ENCODE data around the gene FBXO41.
"Not testable (repeated sequence)": the region's sequence is repeated elsewhere in the genome, so short reads cannot be mapped to it uniquely, and the experiment has no call there.

The FBXO41 gene

GRCh38 chr2:73286134-73286655 is 1.9 kb upstream of the FBXO41 start:
- no peak for DNase-seq

GRCh38 chr2:73285159-73285739 is 971 bp upstream of the FBXO41 start:
- no peak for DNase-seq

- DNase-seq, result no peak
These were observed 558 bp downstream of the FBXO41 start for GRCh38 chr2:73283545-73284295.

- DNase-seq, result no peak
These were observed 1.2 kb downstream of the FBXO41 start for GRCh38 chr2:73282924-73283544.

GRCh38 chr2:73281244-73281643 is 3.0 kb downstream of the FBXO41 start:
- DNase-seq, result no peak

GRCh38 chr2:73279852-73280251 is 4.4 kb downstream of the FBXO41 start:
- no peak for DNase-seq

GRCh38 chr2:73272270-73272669 is 12.0 kb downstream of the FBXO41 start:
- DNase-seq, result no peak

GRCh38 chr2:73269686-73270465 is 14.4 kb downstream of the FBXO41 start:
- no peak for DNase-seq

GRCh38 chr2:73268830-73269685 is 15.2 kb downstream of the FBXO41 start:
- no peak for DNase-seq

GRCh38 chr2:73268366-73268829 is 15.9 kb downstream of the FBXO41 start:
- DNase-seq, result no peak

- DNase-seq, result no peak
These were observed 17.3 kb downstream of the FBXO41 start for GRCh38 chr2:73267008-73267407.

GRCh38 chr2:73266061-73266901 is 18.0 kb downstream of the FBXO41 start:
- DNase-seq, result no peak

- DNase-seq, result no peak
These were observed 18.8 kb downstream of the FBXO41 start for GRCh38 chr2:73265298-73266060.

GRCh38 chr2:73264783-73265182 is 19.5 kb downstream of the FBXO41 start:
- DNase-seq, result no peak

- DNase-seq, result no peak
These were observed 20.0 kb downstream of the FBXO41 start for GRCh38 chr2:73264332-73264606.

GRCh38 chr2:73263540-73264331 is 20.5 kb downstream of the FBXO41 start:
- no peak for DNase-seq

GRCh38 chr2:73262691-73263429 is 21.4 kb downstream of the FBXO41 start:
- not testable (repeated sequence) for DNase-seq

GRCh38 chr2:73262108-73262651 is 22.1 kb downstream of the FBXO41 start:
- no peak for DNase-seq

Measured in midbrain (tissue), 1 donor.